ENCODE measurements around the gene AMPD3. TPM values are rescaled to one million over a fixed set of nuclear protein-coding genes. Genes with fewer than 3 reads are reported as not detected.

AMPD3 gene
- total RNA-seq, 1 donor from 2014 or later: 3.0 TPM

- Histone ChIP-seq H3K9ac (no peak overlapping the region), H3K4me1 (no peaks in the 10 kb centered on the region), H3K27me3 (no peaks in the 10 kb centered on the region), H3K4me2 (no peak overlapping the region), H3K36me3 (no peaks in the 10 kb centered on the region), H4K20me1 (ENCODE audit: low read depth) (no peaks in the 10 kb centered on the region), H3K27ac (no peak overlapping the region), H2AFZ (replicated peaks) (no peak overlapping the region), H3K4me3 (no peak overlapping the region), H3K9me3 (ENCODE audit: low read depth) (no peaks in the 10 kb centered on the region), H3K79me2 (ENCODE audit: low read depth) (no peaks in the 10 kb centered on the region), H3F3A (ENCODE audit: low read depth) (no peaks in the 10 kb centered on the region)
- Mint-ChIP-seq H3K27me3 (ENCODE audit: insufficient read depth, low read depth) (peaks cover under 1% of the 10 kb centered on the region), H3K4me1 (no peaks in the 10 kb centered on the region), H3K4me3 (no peak overlapping the region), H3K27ac (no peak overlapping the region), H3K36me3 (no peaks in the 10 kb centered on the region), H3K9me3 (peaks cover 3% of the 10 kb centered on the region)
- no peak for TF ChIP-seq CTCF (IDR thresholded peaks at IDR 0.05)
- no peak for TF ChIP-seq EZH2 (IDR thresholded peaks at IDR 0.05)
- TF ChIP-seq EZH2phosphoT487 (IDR thresholded peaks at IDR 0.05): no peak
- no peak for DNase-seq (ENCODE audit: low spot score)
These were observed 101.5 kb downstream of the AMPD3 start for GRCh38 chr11:10556590-10556989.

MicroRNA genes within 50 kb of the gene (microRNA counts, 767-probe panel; counts per million panel counts)
- 460 counts per million, percentile 90 among the panel's probes with 10 or more counts for microRNA hsa-miR-4485

Other genes starting within 250 kb of the AMPD3 start
- gene SBF2, start 161.0 kb upstream of the AMPD3 start, total RNA-seq (ENCODE audit: low replicate concordance): 48.2 and 51.1 TPM in 2 replicates
- gene ADM, start 150.2 kb upstream of the AMPD3 start, total RNA-seq (ENCODE audit: low replicate concordance): 3.8 and 8.5 TPM in 2 replicates
- 33.9 and 49.3 TPM in 2 replicates for gene RNF141, start 85.9 kb downstream of the AMPD3 start, total RNA-seq (ENCODE audit: low replicate concordance)
- gene LYVE1, start 113.4 kb downstream of the AMPD3 start, total RNA-seq (ENCODE audit: low replicate concordance): 0.51 TPM in 1 of 2 replicates, not detected in the other
- gene IRAG1, start 238.5 kb downstream of the AMPD3 start, total RNA-seq (ENCODE audit: low replicate concordance): 5.2 and 5.9 TPM in 2 replicates

Measured in neural progenitor cell (in vitro differentiated cells).